LNCaP clone FGC (cell line): Measurements from ENCODE around the gene DUSP19.
"Not testable (repeated sequence)": the region's sequence is repeated elsewhere in the genome, so short reads cannot be mapped to it uniquely, and the experiment has no call there.

Experiments used
- DNase-seq: peaks from one replicate; pipeline ENCODE4 v3.0.0-alpha.2; 2011; ENCODE audit warnings: low read depth
- H3K4me3 ChIP-seq: 2 replicates; pipeline ENCODE4 v1.5.1; 2011; ENCODE audit warnings: mild to moderate bottlenecking, low read depth, low read length, control low read depth
- CTCF ChIP-seq: IDR thresholded peaks from 2 replicates; pipeline ENCODE4 v1.5.1; 2012; ENCODE audit warnings: mild to moderate bottlenecking; ENCODE audit not compliant: control insufficient read depth, insufficient read depth; ENCODE audit errors: extremely low read depth

DUSP19 gene

GRCh38 chr2:183035954-183036669 lies 42.4 kb upstream of the DUSP19 start:
- no peak for DNase-seq
- no peak for TF ChIP-seq CTCF
- peak overlapping the region; percentile 59 for H3K4me3 ChIP-seq

- TF ChIP-seq CTCF: no peak
- no peak for DNase-seq
- H3K4me3 ChIP-seq: peak overlapping the region; percentile 59
Observed at GRCh38 chr2:183037074-183037552, 41.4 kb upstream of the DUSP19 start.

- no peak for DNase-seq
- TF ChIP-seq CTCF: no peak
- H3K4me3 ChIP-seq: peak overlapping the region; percentile 59
Observed at GRCh38 chr2:183037553-183038340, 40.8 kb upstream of the DUSP19 start.

GRCh38 chr2:183038341-183039300 lies 39.9 kb upstream of the DUSP19 start, which contains the start of gene NCKAP1:
Gene NCKAP1, minus strand, starts transcription at chr2:183038457. Its CDS starts 358 bp downstream, at chr2:183038099.
- H3K4me3 ChIP-seq: peak within 1 kb of the TSS; percentile 59
- peak; percentile 84 for TF ChIP-seq CTCF
- DNase-seq: no peak

- no peak for TF ChIP-seq CTCF
- DNase-seq: no peak
- H3K4me3 ChIP-seq: no peak overlapping the region
Observed at GRCh38 chr2:183040604-183041003, 37.9 kb upstream of the DUSP19 start.

GRCh38 chr2:183043580-183043979 lies 35.0 kb upstream of the DUSP19 start:
- not testable (repeated sequence) for DNase-seq

GRCh38 chr2:183047486-183048125 lies 30.9 kb upstream of the DUSP19 start:
- DNase-seq, H3K4me3 ChIP-seq: not testable (repeated sequence)

More at GRCh38 chr2:183043580-183043979, 35.0 kb upstream of the DUSP19 start:
- H3K4me3 ChIP-seq: not testable (repeated sequence)
